HG02840 (cell line): ENCODE results near the gene ONECUT3.
"Not testable (repeated sequence)": the region's sequence is repeated elsewhere in the genome, so short reads cannot be mapped to it uniquely, and the experiment has no call there.

Experiments
- ATAC-seq: cut with Tn5 transposase; IDR thresholded peaks from one replicate; pipeline ENCODE4 v1.9.1; 2021; ENCODE audit warnings: mild to moderate bottlenecking, moderate library complexity, moderate number of reproducible peaks; ENCODE audit not compliant: unreplicated experiment, low FRiP score

The ONECUT3 gene

GRCh38 chr19:1752757-1753728, at the start of gene ONECUT3:
Gene ONECUT3 (plus strand): TSS chr19:1753506. CDS start chr19:1753663, 157 bp downstream.
- no peak for ATAC-seq

- no peak for ATAC-seq
Observed at GRCh38 chr19:1704339-1704738, 49.0 kb upstream of the ONECUT3 start.

DNA sequence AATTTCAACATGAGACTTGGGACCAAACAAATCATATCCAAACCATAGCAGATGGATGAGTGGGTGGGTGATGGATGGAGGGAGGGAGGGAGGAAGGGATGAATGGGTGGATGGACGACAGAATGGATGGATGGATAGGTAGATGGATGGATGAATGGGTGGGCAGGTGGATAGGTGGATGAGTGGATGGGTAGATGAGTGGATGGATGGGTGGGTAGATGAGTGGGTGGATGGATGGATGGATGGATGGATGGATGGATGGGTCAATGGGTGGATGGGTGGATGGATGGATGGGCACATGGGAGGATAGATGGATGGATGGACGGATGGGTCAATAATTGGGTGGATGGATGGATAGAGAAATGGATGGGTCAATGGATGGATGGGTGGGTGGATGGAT, 47.9 kb upstream of the ONECUT3 start:
- ATAC-seq = no peak

DNA sequence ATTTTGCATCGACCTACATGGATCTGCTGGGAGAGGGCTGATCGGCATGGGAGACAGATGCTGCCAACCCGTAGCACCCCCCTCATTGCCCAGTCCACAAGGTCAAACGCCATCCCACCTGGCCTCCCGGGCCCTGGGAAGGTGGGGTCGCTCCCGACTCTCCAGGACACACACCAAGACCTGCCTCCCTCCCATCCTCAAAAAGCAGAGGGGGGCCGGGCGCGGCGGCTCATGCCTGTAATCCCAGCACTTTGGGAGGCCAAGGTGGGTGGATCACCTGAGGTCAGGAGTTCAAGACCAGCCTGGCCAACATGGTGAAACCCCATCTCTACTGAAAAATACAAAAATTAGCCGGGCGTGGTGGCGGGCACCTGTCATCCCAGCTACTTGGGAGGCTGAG, 46.7 kb upstream of the ONECUT3 start:
- ATAC-seq = not testable (repeated sequence)

DNA sequence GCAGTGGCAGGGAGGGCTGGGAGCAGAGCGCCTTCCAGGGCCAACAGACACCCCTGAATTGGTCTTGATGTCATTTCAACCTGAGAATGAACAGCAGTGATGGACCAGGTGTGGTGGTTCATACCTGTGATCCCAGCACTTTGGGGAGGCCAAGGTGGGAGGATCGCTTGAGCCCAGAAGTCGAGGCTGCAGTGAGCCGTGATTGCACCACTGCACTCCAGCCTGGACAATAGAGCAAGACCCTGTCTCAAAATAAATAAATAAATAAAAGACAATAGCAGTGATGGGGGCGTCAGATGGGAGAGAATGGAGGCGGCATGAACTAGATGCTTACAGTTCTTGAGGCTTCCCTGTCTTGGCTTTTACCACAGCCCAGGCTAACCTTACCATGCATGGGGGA, 46.1 kb upstream of the ONECUT3 start:
- no peak for ATAC-seq

- no peak for ATAC-seq
Observed at GRCh38 chr19:1713170-1713569, 40.1 kb upstream of the ONECUT3 start.

DNA sequence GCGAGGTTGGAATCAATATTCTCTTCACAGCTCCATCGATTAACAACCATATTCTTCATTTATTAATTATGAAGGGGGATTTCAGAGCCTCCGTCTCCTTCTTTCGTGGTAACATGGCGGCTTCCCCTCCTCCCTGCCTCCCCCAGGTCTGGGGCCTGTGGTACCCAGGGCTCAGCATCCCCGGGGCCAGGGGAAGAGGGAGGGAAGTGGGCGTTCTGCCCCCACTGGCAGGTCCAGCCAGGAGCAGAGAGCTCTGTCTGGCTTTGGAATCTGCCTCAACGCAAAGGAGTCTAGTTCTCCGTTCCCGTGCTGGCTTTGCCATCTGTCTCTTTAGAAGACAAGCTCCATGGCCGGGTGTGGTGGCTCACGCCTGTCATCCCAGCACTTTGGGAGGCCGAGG, 37.8 kb upstream of the ONECUT3 start:
- no peak for ATAC-seq

DNA sequence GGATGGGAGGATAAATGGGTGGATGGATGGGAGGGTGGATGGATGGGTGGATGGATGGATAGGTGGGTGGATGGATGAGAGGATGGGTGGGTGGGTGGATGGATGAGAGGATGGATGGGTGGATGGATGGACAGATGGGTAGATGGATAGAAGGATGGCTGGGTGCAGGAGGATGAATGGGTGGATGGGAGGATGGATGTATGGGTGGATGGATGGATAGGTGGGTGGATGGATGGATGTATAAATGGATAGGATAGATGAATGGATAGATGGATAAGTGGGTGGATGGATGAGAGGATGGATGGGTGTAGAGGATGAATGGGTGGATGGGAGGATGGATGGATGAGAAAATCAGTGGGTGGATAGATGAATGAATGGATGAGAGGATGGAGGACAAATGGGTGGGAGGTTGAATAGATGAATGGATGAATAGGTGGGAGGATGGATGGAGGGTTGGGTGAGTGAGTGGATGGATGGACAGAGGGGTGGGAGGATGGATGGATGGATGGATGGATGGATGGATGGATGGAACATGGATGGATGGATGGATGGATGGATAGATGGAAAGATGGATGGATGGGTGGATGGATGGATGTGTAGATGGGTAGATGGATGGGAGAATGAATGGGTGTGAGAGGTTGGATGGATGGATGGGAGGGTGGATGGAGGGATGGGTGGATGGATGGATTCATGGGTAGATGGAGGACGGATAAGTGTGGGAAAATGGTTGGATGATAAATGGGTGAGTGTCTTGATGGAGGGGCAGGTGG, 35.9 kb upstream of the ONECUT3 start:
- no peak for ATAC-seq

GRCh38 chr19:1717970-1718264, 35.4 kb upstream of the ONECUT3 start:
- ATAC-seq = no peak

DNA sequence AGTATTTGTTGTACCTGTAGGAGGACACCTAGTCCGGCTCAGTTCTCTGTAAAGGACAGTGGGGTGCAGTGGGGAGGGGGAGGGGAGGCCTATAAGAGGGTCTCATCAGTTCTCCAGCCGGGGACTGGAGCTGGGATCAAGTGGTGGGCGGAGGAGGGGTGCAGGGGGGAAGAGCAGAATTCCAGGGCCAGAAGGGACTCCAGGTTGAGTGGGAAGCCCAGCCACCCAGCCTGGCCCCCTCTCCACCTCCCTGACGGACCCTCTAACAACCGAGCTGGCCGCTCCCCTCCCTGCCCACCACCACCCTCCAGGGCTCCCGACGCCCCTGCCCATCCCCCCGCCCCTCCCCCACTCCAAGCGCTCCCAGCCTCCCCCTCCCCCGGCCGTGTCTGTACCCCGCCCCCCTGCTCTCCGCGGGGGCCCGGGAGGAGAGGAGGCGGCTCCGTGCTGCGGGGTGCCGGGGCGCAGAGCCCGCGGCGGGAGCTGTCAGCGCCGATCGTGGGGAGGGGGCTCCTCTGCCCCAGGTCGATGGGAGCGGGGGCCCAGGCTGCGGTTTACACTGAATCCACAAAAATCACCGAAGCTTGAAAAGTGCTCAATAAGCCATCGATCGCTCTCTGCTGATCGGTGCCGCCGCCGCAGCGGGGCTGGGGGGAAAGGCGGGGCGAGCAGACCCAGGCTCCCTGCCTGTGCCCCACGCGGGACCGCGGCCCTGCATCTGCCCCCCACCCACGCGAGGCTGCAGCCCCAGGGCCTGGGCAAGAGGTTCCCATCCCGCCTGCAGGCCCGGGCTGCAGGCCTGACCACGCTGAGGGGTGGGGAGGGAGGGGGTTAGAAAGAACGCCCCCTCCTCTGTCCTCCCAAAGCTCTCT, 34.6 kb upstream of the ONECUT3 start:
- ATAC-seq = no peak

- ATAC-seq = no peak
Observed at GRCh38 chr19:1719519-1719918, 33.8 kb upstream of the ONECUT3 start.

DNA sequence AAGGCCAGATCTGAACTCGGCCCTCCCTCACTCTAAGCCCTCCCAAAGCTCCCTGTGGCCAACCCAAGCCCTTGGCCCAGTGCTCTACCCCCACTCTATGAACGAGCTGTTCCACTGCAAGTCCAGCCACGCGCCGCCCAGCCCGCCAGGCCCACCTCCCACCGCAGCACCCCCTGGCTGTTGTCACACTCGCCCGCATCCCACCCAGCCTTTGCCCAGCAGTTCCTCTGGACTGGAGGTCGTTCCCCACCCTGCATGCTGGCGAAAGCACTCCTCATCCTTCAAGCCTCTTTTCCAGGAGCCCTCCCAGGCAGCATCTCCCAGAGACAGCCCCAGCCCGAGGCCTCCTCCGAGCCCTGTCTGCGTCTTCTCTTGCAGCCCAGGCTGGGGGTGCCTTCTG, 33.1 kb upstream of the ONECUT3 start:
- ATAC-seq = no peak

- ATAC-seq = no peak
Observed at GRCh38 chr19:1725100-1726064, 27.9 kb upstream of the ONECUT3 start.

DNA sequence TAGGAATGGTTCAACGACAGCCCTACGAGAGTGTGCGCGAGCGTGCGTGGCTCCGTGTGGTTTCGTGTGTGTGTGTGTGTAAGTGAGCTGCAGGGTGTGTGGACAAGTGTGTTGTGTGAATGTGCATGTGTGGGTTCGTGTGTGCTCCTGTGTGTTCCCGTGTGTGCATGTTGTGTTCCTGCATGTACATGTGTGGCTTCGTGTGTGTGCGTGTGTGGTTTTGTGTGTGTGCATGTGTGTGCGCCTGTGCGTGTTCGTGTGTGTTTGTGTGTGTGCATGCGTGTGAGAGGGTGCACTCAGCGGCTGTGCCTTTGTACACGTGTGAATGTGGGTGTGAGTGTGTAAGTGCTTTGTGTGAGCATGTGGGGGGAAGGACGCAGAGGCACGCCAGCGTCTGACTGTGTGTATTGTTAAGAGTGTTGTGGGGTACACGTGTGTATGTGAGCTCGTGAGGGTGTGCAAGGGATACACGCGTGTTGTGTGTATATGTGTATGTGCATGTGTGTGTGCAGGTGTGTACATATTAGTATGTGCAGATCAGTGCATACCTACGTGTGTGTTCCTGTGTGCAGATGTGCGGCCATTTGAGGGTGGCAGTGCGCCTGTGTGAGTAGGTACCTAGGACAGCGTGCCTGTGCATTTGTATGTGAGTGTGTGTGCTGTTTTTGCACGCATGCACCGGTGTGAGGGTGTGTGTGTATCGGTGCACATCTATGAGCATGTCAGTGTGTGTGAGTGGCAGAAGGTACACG, 24.3 kb upstream of the ONECUT3 start:
- no peak for ATAC-seq

DNA sequence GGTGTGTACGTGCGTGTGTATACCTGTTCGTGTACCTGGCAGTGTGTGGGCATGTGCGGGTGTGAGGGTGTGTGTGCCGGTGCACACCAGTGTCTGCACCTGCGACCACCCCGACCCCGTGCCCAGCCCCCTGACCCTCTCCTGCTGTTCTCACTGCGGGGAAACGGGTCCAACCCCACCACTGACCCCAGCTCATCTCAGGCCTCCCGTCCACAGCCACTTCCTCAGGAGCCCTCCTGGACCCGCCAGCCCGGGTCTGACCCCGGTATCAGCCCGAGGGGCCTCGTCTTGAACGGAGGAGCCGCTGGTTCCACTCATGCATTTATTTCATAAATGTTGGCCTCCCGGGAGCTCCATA, 23.8 kb upstream of the ONECUT3 start:
- no peak for ATAC-seq

GRCh38 chr19:1730157-1730556, 23.1 kb upstream of the ONECUT3 start:
- ATAC-seq = no peak

DNA sequence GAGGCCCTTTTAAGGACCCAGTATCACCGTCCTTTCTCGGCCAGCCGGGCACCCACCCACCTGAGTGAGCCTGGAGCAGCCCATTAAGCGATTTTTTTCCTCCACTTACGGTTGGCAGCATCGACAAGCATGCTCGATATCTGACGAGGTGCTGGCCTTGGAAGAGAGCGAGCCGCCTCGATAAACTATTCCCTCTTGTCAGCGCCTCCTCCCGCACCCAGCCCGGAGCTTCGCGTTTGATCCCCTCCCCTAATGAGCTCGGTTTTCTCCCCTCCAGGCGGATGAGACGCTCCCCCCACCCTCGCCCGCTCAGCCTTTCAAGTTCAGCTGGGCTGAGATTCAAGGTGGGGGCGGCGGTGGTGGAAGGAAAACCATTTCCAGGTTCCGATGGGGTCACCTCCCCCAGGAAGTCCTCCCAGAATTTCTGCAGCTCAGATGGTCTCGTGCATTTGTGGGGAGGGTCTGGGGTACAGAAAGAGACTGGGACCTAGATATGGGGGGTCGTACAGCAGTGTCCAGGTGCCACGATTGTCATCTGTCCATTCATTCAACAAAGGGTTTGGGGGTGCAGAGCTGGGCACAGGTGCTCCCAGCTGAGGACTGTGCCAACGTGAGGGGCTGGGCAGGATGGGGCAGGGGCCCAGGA, 18.9 kb upstream of the ONECUT3 start:
- no peak for ATAC-seq

GRCh38 chr19:1736280-1736679, 17.0 kb upstream of the ONECUT3 start:
- no peak for ATAC-seq

- no peak for ATAC-seq
Observed at GRCh38 chr19:1736927-1737326, 16.4 kb upstream of the ONECUT3 start.
